ENCODE data around the gene ETS1. TPM values are rescaled to one million over a fixed set of nuclear protein-coding genes. Genes with fewer than 3 reads are reported as not detected.
A peak's percentile ranks its signal among the peaks of the same experiment; 100 is the strongest.

Gene ETS1
- total RNA-seq, 4 donors from 2014 or later = 16.8 to 24.9 (median 21.8) TPM

GRCh38 chr11:128492903-128493569 lies 94.3 kb downstream of the ETS1 start:
- no peak for DNase-seq

GRCh38 chr11:128492461-128492860 lies 94.9 kb downstream of the ETS1 start:
- Histone ChIP-seq H3K27me3 (no peaks in the 10 kb centered on the region), H3K4me1 (peaks cover 67 to 72% of the 10 kb centered on the region in 2 donors), H3K27ac (peak overlapping the region; percentile 55 to 84 (median 72)), H3K9me3 (no peaks in the 10 kb centered on the region), H3K4me3 (no peak overlapping the region), H3K36me3 (peaks cover 0 to 18% of the 10 kb centered on the region in 2 donors)
- in situ Hi-C loops (cut with MboI; ENCODE audit: low sequenced_read_pairs in 4 of 4) = loop anchor here in 1 of 4 donors (25.0 kb wide), 1 partner anchor 145 kb away; no protein-coding TSS in a partner anchor
- TF ChIP-seq CTCF (IDR thresholded peaks at IDR 0.05 in 4 of 5, conservative IDR thresholded peaks at IDR 0.05 in 1 of 5) = no peak
- no peak for TF ChIP-seq POLR2A (IDR thresholded peaks at IDR 0.05)
- DNase-seq = no peak
- intact Hi-C loops (cut with DNase I; ENCODE audit: low total_unique reads) = no loop called here
- ATAC-seq = no peak

More at GRCh38 chr11:128492903-128493569, 94.3 kb downstream of the ETS1 start:
- intact Hi-C loops (cut with DNase I; ENCODE audit: low total_unique reads) (no loop called here), in situ Hi-C loops (cut with MboI; ENCODE audit: low sequenced_read_pairs in 4 of 4) (loop anchor here in 1 of 4 donors (25.0 kb wide), 1 partner anchor 144 kb away; no protein-coding TSS in a partner anchor)
- peak overlapping the region; percentile 55 to 84 (median 72) for H3K27ac ChIP-seq
- no peaks in the 10 kb centered on the region for H3K27me3 ChIP-seq
- TF ChIP-seq CTCF (IDR thresholded peaks at IDR 0.05 in 4 of 5, conservative IDR thresholded peaks at IDR 0.05 in 1 of 5) = no peak
- TF ChIP-seq POLR2A (IDR thresholded peaks at IDR 0.05) = no peak
- H3K9me3 ChIP-seq = no peaks in the 10 kb centered on the region
- peaks cover 0 to 12% of the 10 kb centered on the region in 2 donors for H3K36me3 ChIP-seq
- no peak for ATAC-seq
- H3K4me3 ChIP-seq = no peak overlapping the region
- peaks cover 71 to 77% of the 10 kb centered on the region in 2 donors for H3K4me1 ChIP-seq

- no peaks in the 10 kb centered on the region for H3K9me3 ChIP-seq
- intact Hi-C loops (cut with DNase I; ENCODE audit: low total_unique reads) = no loop called here
- ATAC-seq (no peak), DNase-seq (no peak)
- peaks cover 56 to 67% of the 10 kb centered on the region in 2 donors for H3K4me1 ChIP-seq
- in situ Hi-C loops (cut with MboI; ENCODE audit: low sequenced_read_pairs in 4 of 4) = loop anchor here in 1 of 4 donors (25.0 kb wide), 1 partner anchor 146 kb away; no protein-coding TSS in a partner anchor
- no peak for TF ChIP-seq POLR2A (IDR thresholded peaks at IDR 0.05)
- TF ChIP-seq CTCF (IDR thresholded peaks at IDR 0.05 in 4 of 5, conservative IDR thresholded peaks at IDR 0.05 in 1 of 5) = no peak
- H3K27ac ChIP-seq = peak overlapping the region in 3 of 4 donors; percentile 55 to 84 (median 64)
- H3K36me3 ChIP-seq = peaks cover 0 to 19% of the 10 kb centered on the region in 2 donors
- H3K4me3 ChIP-seq = no peak overlapping the region
- no peaks in the 10 kb centered on the region for H3K27me3 ChIP-seq
Measured at GRCh38 chr11:128491195-128491936, 96.0 kb downstream of the ETS1 start.

GRCh38 chr11:128490092-128490491 lies 97.3 kb downstream of the ETS1 start:
- no peaks in the 10 kb centered on the region for H3K9me3 ChIP-seq
- H3K4me1 ChIP-seq = peaks cover 45 to 58% of the 10 kb centered on the region in 2 donors
- TF ChIP-seq CTCF (IDR thresholded peaks at IDR 0.05 in 4 of 5, conservative IDR thresholded peaks at IDR 0.05 in 1 of 5) = no peak
- no peak for TF ChIP-seq POLR2A (IDR thresholded peaks at IDR 0.05)
- in situ Hi-C loops (cut with MboI; ENCODE audit: low sequenced_read_pairs in 4 of 4) = loop anchor here in 1 of 4 donors (25.0 kb wide), 1 partner anchor 147 kb away; no protein-coding TSS in a partner anchor
- H3K27ac ChIP-seq = no peak overlapping the region
- peaks cover 0 to 25% of the 10 kb centered on the region in 2 donors for H3K36me3 ChIP-seq
- ATAC-seq (no peak), DNase-seq (no peak)
- no peak overlapping the region for H3K4me3 ChIP-seq
- H3K27me3 ChIP-seq = no peaks in the 10 kb centered on the region
- intact Hi-C loops (cut with DNase I; ENCODE audit: low total_unique reads) = no loop called here

Measured in gastrocnemius medialis (tissue), 4 donors.